ENCODE data around the gene ZNF668.
A peak's percentile ranks its signal among the peaks of the same experiment; 100 is the strongest.

Gene ZNF668

GRCh38 chr16:31083981-31084380, 9.9 kb upstream of the ZNF668 start:
- no peak overlapping the region for H3K27ac ChIP-seq (replicated peaks)
- no peak for TF ChIP-seq POLR2AphosphoS5 (IDR thresholded peaks at IDR 0.05; ENCODE audit: low read depth)
- DNase-seq (ENCODE audit: low read depth in 1 of 2, low spot score in 1 of 2): no peak
- H3K4me3 ChIP-seq (replicated peaks; ENCODE audit: insufficient read depth, low read length): no peak overlapping the region
- no peaks in the 10 kb centered on the region for H3K27me3 ChIP-seq (ENCODE audit: insufficient read depth, poor library complexity, severe bottlenecking)

GRCh38 chr16:31083556-31083955, 9.5 kb upstream of the ZNF668 start:
- no peak overlapping the region for H3K27ac ChIP-seq (replicated peaks)
- H3K27me3 ChIP-seq (ENCODE audit: insufficient read depth, poor library complexity, severe bottlenecking): no peaks in the 10 kb centered on the region
- DNase-seq (ENCODE audit: low read depth in 1 of 2, low spot score in 1 of 2): no peak
- no peak overlapping the region for H3K4me3 ChIP-seq (replicated peaks; ENCODE audit: insufficient read depth, low read length)
- no peak for TF ChIP-seq REST (IDR thresholded peaks at IDR 0.05; ENCODE audit: insufficient replicate concordance, low read depth)
- TF ChIP-seq GABPA (IDR thresholded peaks at IDR 0.05; ENCODE audit: low read depth): no peak
- TF ChIP-seq POLR2AphosphoS5 (IDR thresholded peaks at IDR 0.05; ENCODE audit: low read depth): 0 out of 2 replicates have a peak, but pooled peaks have one; percentile 17
- no peak for TF ChIP-seq CTCF (IDR thresholded peaks at IDR 0.05; ENCODE audit: insufficient read depth, low read length)
- TF ChIP-seq SPI1 (IDR thresholded peaks at IDR 0.05; ENCODE audit: borderline replicate concordance, low read depth): no peak

- TF ChIP-seq CTCF (IDR thresholded peaks at IDR 0.05; ENCODE audit: insufficient read depth, low read length) (no peak), POLR2AphosphoS5 (IDR thresholded peaks at IDR 0.05; ENCODE audit: low read depth) (no peak), GABPA (IDR thresholded peaks at IDR 0.05; ENCODE audit: low read depth) (no peak), REST (IDR thresholded peaks at IDR 0.05; ENCODE audit: insufficient replicate concordance, low read depth) (no peak), SPI1 (IDR thresholded peaks at IDR 0.05; ENCODE audit: borderline replicate concordance, low read depth) (no peak)
- no peak overlapping the region for H3K27ac ChIP-seq (replicated peaks)
- no peak overlapping the region for H3K4me3 ChIP-seq (replicated peaks; ENCODE audit: insufficient read depth, low read length)
- DNase-seq (ENCODE audit: low read depth in 1 of 2, low spot score in 1 of 2): no peak
- H3K27me3 ChIP-seq (ENCODE audit: insufficient read depth, poor library complexity, severe bottlenecking): no peaks in the 10 kb centered on the region
Measured at GRCh38 chr16:31083081-31083480, 9.0 kb upstream of the ZNF668 start.

GRCh38 chr16:31082368-31083045, 8.5 kb upstream of the ZNF668 start:
- H3K27me3 ChIP-seq (ENCODE audit: insufficient read depth, poor library complexity, severe bottlenecking): no peaks in the 10 kb centered on the region
- no peak for DNase-seq (ENCODE audit: low read depth in 1 of 2, low spot score in 1 of 2)
- TF ChIP-seq POLR2AphosphoS5 (IDR thresholded peaks at IDR 0.05; ENCODE audit: low read depth) (no peak), CTCF (IDR thresholded peaks at IDR 0.05; ENCODE audit: insufficient read depth, low read length) (no peak)
- H3K27ac ChIP-seq (replicated peaks): no peak overlapping the region
- H3K4me3 ChIP-seq (replicated peaks; ENCODE audit: insufficient read depth, low read length): no peak overlapping the region

All from HL-60 (cell line).